Measurements from ENCODE around the gene HOXB3.
A peak's percentile ranks its signal among the peaks of the same experiment; 100 is the strongest.

The HOXB3 gene

GRCh38 chr17:48624544-48625494 is 34.8 kb upstream of the HOXB3 start:
- H3K9ac ChIP-seq (ENCODE audit: low read depth in 1 of 2, low read length in 2 of 2), result peak overlapping the region; percentile 63 to 84
- H3K27ac ChIP-seq (ENCODE audit: low read depth in 2 of 2, low read length in 2 of 2), result peak overlapping the region; percentile 91 to 94
- H3K36me3 ChIP-seq (ENCODE audit: control insufficient read depth in 2 of 2, insufficient read depth in 2 of 2, low read length in 2 of 2), result no peaks in the 10 kb centered on the region
- peaks cover 54 to 56% of the 10 kb centered on the region in 2 donors for H3K4me1 ChIP-seq (ENCODE audit: control insufficient read depth in 2 of 2, insufficient read depth in 2 of 2, low read length in 2 of 2)
- H3K9me3 ChIP-seq (ENCODE audit: control insufficient read depth in 2 of 2, low read length in 2 of 2), result no peaks in the 10 kb centered on the region
- H3K27me3 ChIP-seq (ENCODE audit: control insufficient read depth in 2 of 2, insufficient read depth in 2 of 2, low read length in 2 of 2), result peaks cover 17 to 43% of the 10 kb centered on the region in 2 donors
- peak overlapping the region; percentile 69 to 74 for H3K4me3 ChIP-seq (ENCODE audit: low read length in 2 of 2)

DNA sequence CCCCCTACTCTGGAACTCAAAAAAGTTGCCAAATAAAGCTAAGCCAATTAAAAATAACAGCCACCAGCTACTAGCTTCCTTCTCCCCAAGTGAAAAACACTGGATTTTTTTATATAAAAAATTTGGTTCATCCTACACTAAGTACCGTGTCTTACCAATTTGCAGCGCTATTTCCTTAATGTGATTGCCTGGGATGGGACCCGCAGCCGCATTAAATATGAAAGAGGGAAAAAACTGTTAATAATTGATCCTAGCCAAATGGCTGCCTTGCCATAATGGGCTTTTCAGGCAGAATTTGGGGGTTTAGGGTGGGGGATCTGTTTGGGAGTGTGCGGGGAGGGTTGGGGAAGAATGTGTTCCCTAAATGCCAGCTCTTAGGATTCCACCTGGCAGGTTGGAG is 34.1 kb upstream of the HOXB3 start:
- Histone ChIP-seq H3K4me3 (ENCODE audit: low read length in 2 of 2) (peak overlapping the region; percentile 24 to 69), H3K36me3 (ENCODE audit: control insufficient read depth in 2 of 2, insufficient read depth in 2 of 2, low read length in 2 of 2) (no peaks in the 10 kb centered on the region), H3K9me3 (ENCODE audit: control insufficient read depth in 2 of 2, low read length in 2 of 2) (no peaks in the 10 kb centered on the region), H3K27me3 (ENCODE audit: control insufficient read depth in 2 of 2, insufficient read depth in 2 of 2, low read length in 2 of 2) (peaks cover 17 to 42% of the 10 kb centered on the region in 2 donors), H3K27ac (ENCODE audit: low read depth in 2 of 2, low read length in 2 of 2) (peak overlapping the region in 1 of 2 donors; percentile 94), H3K4me1 (ENCODE audit: control insufficient read depth in 2 of 2, insufficient read depth in 2 of 2, low read length in 2 of 2) (peaks cover 51 to 55% of the 10 kb centered on the region in 2 donors), H3K9ac (ENCODE audit: low read depth in 1 of 2, low read length in 2 of 2) (peak overlapping the region; percentile 63 to 84)

- Histone ChIP-seq H3K9ac (ENCODE audit: low read depth in 1 of 2, low read length in 2 of 2) (no peak overlapping the region), H3K9me3 (ENCODE audit: control insufficient read depth in 2 of 2, low read length in 2 of 2) (no peaks in the 10 kb centered on the region), H3K4me3 (ENCODE audit: low read length in 2 of 2) (peak overlapping the region in 1 of 2 donors; percentile 20), H3K27ac (ENCODE audit: low read depth in 2 of 2, low read length in 2 of 2) (peak overlapping the region in 1 of 2 donors; percentile 7), H3K4me1 (ENCODE audit: control insufficient read depth in 2 of 2, insufficient read depth in 2 of 2, low read length in 2 of 2) (peaks cover 51 to 55% of the 10 kb centered on the region in 2 donors), H3K36me3 (ENCODE audit: control insufficient read depth in 2 of 2, insufficient read depth in 2 of 2, low read length in 2 of 2) (no peaks in the 10 kb centered on the region), H3K27me3 (ENCODE audit: control insufficient read depth in 2 of 2, insufficient read depth in 2 of 2, low read length in 2 of 2) (peaks cover 15 to 37% of the 10 kb centered on the region in 2 donors)
Measured at GRCh38 chr17:48623583-48623982, 33.5 kb upstream of the HOXB3 start.

GRCh38 chr17:48622857-48623256 is 32.8 kb upstream of the HOXB3 start:
- Histone ChIP-seq H3K27me3 (ENCODE audit: control insufficient read depth in 2 of 2, insufficient read depth in 2 of 2, low read length in 2 of 2) (peaks cover 14 to 37% of the 10 kb centered on the region in 2 donors), H3K4me3 (ENCODE audit: low read length in 2 of 2) (no peak overlapping the region)

DNA sequence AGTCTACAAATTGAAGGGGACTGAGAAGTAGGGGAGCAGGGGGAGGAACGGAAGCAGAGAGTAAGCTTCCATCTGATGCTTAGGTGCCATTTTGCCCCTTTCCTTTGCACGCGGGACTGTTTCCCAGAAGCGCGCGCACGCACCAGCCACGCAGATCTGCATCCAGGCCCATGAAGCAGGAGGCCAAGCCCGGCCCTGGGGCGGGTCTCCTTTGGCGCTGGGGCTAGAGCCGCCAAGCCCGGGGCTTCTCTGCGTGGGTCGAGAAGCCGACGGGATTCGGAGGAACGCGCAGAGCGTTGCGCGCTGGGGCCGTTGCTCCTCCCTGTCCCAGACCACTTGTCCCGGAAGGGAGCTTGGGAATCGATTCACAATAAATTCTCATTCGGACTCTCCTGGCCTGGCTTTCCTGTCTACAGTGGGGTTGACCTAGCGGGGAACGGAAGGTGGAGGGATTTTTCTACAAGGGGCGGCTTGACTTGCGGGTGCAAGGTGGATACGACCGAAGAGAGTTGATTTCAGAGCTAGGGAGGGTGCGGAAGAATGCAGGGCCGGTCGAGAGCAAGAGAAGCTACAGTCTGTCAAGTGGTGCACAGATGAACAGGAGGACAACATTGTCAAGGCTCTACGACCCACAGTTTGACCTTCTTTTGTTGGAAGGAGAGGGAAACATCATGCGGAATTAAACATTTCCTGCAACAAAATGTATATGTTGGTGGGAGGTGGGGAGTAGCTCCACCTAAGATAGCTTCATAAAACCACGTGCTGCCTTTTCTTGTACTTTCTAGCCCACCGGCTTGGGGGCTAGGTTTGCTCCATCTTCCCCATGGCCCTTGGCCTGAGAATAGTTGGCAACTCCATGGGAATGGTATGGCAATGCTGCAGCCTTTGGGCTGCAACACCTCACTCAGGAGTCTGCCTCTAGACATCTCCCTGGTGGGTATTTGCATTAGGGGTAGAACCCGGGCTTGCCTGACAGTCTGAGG is 31.7 kb upstream of the HOXB3 start:
- Histone ChIP-seq H3K9me3 (ENCODE audit: control insufficient read depth in 2 of 2, low read length in 2 of 2) (no peaks in the 10 kb centered on the region), H3K4me3 (ENCODE audit: low read length in 2 of 2) (no peak overlapping the region), H3K27ac (ENCODE audit: low read depth in 2 of 2, low read length in 2 of 2) (peak overlapping the region in 1 of 2 donors; percentile 2), H3K4me1 (ENCODE audit: control insufficient read depth in 2 of 2, insufficient read depth in 2 of 2, low read length in 2 of 2) (peaks cover 42 to 47% of the 10 kb centered on the region in 2 donors), H3K27me3 (ENCODE audit: control insufficient read depth in 2 of 2, insufficient read depth in 2 of 2, low read length in 2 of 2) (peaks cover 16 to 37% of the 10 kb centered on the region in 2 donors), H3K9ac (ENCODE audit: low read depth in 1 of 2, low read length in 2 of 2) (peak overlapping the region in 1 of 2 donors; percentile 49), H3K36me3 (ENCODE audit: control insufficient read depth in 2 of 2, insufficient read depth in 2 of 2, low read length in 2 of 2) (no peaks in the 10 kb centered on the region)

More at GRCh38 chr17:48622857-48623256, 32.8 kb upstream of the HOXB3 start:
- Histone ChIP-seq H3K27ac (ENCODE audit: low read depth in 2 of 2, low read length in 2 of 2) (peak overlapping the region in 1 of 2 donors; percentile 7), H3K4me1 (ENCODE audit: control insufficient read depth in 2 of 2, insufficient read depth in 2 of 2, low read length in 2 of 2) (peaks cover 48 to 54% of the 10 kb centered on the region in 2 donors), H3K9me3 (ENCODE audit: control insufficient read depth in 2 of 2, low read length in 2 of 2) (no peaks in the 10 kb centered on the region), H3K9ac (ENCODE audit: low read depth in 1 of 2, low read length in 2 of 2) (no peak overlapping the region), H3K36me3 (ENCODE audit: control insufficient read depth in 2 of 2, insufficient read depth in 2 of 2, low read length in 2 of 2) (no peaks in the 10 kb centered on the region)

DNA sequence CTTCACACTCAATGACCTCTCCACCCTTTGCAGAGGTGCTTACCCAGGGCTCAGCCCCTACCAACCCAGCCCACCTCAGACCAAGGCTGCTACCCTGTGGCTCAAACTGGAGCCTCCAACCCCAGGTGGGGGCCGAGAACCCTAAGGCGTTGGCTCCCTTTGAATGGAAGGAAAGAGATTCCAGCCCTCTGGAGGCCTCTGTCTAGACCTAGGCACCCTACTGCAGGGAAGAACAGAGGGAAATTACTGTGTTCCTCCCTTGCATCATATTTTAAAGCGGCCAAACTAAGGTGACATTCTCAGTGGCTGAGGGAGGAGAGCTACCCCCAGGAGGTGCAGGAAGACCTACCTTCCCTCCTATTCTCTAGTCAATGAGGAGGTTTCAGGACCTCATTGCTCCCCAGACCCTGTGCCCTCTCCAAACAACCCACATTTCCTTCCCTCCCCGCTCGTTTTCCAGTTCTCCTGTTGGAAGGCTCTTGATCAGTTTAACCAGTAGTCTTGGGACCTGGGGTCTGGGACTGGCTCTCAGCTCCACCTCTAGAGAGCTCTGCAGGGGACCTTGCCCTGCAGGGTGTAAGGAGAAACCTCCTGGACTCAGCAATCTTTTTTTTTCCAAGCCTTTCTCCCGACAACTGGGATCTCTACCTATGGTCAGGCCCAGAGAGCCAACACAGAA is 30.6 kb upstream of the HOXB3 start:
- no peaks in the 10 kb centered on the region for H3K36me3 ChIP-seq (ENCODE audit: control insufficient read depth in 2 of 2, insufficient read depth in 2 of 2, low read length in 2 of 2)
- H3K9ac ChIP-seq (ENCODE audit: low read depth in 1 of 2, low read length in 2 of 2), result no peak overlapping the region
- no peaks in the 10 kb centered on the region for H3K9me3 ChIP-seq (ENCODE audit: control insufficient read depth in 2 of 2, low read length in 2 of 2)
- H3K4me1 ChIP-seq (ENCODE audit: control insufficient read depth in 2 of 2, insufficient read depth in 2 of 2, low read length in 2 of 2), result peaks cover 45 to 46% of the 10 kb centered on the region in 2 donors
- H3K27ac ChIP-seq (ENCODE audit: low read depth in 2 of 2, low read length in 2 of 2), result peak overlapping the region; percentile 5 to 71
- H3K4me3 ChIP-seq (ENCODE audit: low read length in 2 of 2), result peak overlapping the region in 1 of 2 donors; percentile 48
- H3K27me3 ChIP-seq (ENCODE audit: control insufficient read depth in 2 of 2, insufficient read depth in 2 of 2, low read length in 2 of 2), result peaks cover 27 to 45% of the 10 kb centered on the region in 2 donors

DNA sequence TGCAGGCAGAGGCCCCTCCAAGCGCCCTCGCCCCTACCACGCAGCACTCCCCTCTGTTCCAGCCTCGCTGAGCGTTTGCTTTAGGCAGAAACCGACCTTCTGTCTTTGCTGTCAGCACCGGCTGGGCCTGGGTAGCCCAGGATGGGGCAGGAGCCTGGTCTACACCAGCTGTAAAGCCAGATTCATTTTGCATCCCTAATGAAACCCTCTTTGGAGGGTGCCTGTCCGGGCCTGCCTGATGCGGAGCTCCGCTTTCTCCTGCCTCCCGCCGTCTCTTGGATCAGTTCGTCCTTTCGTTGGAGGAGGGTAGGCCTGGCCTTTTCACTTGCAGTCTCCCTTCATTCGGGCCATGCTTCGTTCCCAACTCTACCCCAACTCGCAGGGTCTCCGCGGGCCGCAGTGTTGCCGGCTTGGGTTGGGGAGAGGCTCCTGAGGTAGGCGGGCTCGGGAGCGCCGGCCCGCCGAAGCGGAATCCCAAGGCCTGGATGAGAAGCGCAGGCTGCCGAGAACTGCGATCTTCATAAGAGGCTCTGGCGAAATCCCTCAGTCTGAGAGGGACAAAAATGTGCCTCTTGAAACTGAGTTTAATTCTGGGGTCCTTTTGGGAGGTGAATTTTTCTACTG is 29.9 kb upstream of the HOXB3 start:
- peak overlapping the region; percentile 38 to 48 for H3K4me3 ChIP-seq (ENCODE audit: low read length in 2 of 2)
- H3K27ac ChIP-seq (ENCODE audit: low read depth in 2 of 2, low read length in 2 of 2), result peak overlapping the region; percentile 63 to 71
- H3K27me3 ChIP-seq (ENCODE audit: control insufficient read depth in 2 of 2, insufficient read depth in 2 of 2, low read length in 2 of 2), result peaks cover 33 to 49% of the 10 kb centered on the region in 2 donors
- peaks cover 40 to 42% of the 10 kb centered on the region in 2 donors for H3K4me1 ChIP-seq (ENCODE audit: control insufficient read depth in 2 of 2, insufficient read depth in 2 of 2, low read length in 2 of 2)
- H3K9me3 ChIP-seq (ENCODE audit: control insufficient read depth in 2 of 2, low read length in 2 of 2), result no peaks in the 10 kb centered on the region
- peak overlapping the region in 1 of 2 donors; percentile 45 for H3K9ac ChIP-seq (ENCODE audit: low read depth in 1 of 2, low read length in 2 of 2)
- H3K36me3 ChIP-seq (ENCODE audit: control insufficient read depth in 2 of 2, insufficient read depth in 2 of 2, low read length in 2 of 2), result no peaks in the 10 kb centered on the region

GRCh38 chr17:48618256-48618896 is 28.3 kb upstream of the HOXB3 start:
- Histone ChIP-seq H3K4me3 (ENCODE audit: low read length in 2 of 2) (peak overlapping the region; percentile 56 to 61), H3K36me3 (ENCODE audit: control insufficient read depth in 2 of 2, insufficient read depth in 2 of 2, low read length in 2 of 2) (no peaks in the 10 kb centered on the region), H3K9ac (ENCODE audit: low read depth in 1 of 2, low read length in 2 of 2) (peak overlapping the region; percentile 13 to 24), H3K27me3 (ENCODE audit: control insufficient read depth in 2 of 2, insufficient read depth in 2 of 2, low read length in 2 of 2) (peaks cover 42 to 46% of the 10 kb centered on the region in 2 donors), H3K4me1 (ENCODE audit: control insufficient read depth in 2 of 2, insufficient read depth in 2 of 2, low read length in 2 of 2) (peaks cover 44 to 47% of the 10 kb centered on the region in 2 donors), H3K9me3 (ENCODE audit: control insufficient read depth in 2 of 2, low read length in 2 of 2) (no peaks in the 10 kb centered on the region), H3K27ac (ENCODE audit: low read depth in 2 of 2, low read length in 2 of 2) (peak overlapping the region; percentile 76)
